Muscle layer of colon (tissue), 2 donors: ENCODE results near the gene ATPAF1.
A peak's percentile ranks its signal among the peaks of the same experiment; 100 is the strongest.
"Not testable (repeated sequence)": the region's sequence is repeated elsewhere in the genome, so short reads cannot be mapped to it uniquely, and the experiment has no call there.

Source experiments
- H3K27ac ChIP-seq: one replicate; pipeline ENCODE4 v1.7.0; 2013; ENCODE audit warnings: low read depth, mild to moderate bottlenecking, low read length, moderate library complexity
- H3K27me3 ChIP-seq, 2 donors: one replicate each; pipeline ENCODE4 v1.7.0; 2013; ENCODE audit warnings: low read length in 2 of 2, mild to moderate bottlenecking in 2 of 2; ENCODE audit not compliant: insufficient read depth in 2 of 2, control insufficient read depth in 1 of 2
- H3K36me3 ChIP-seq: one replicate; pipeline ENCODE4 v1.7.0; 2013; ENCODE audit warnings: mild to moderate bottlenecking, low read length; ENCODE audit not compliant: insufficient read depth
- H3K4me1 ChIP-seq: one replicate; pipeline ENCODE4 v1.7.0; 2013; ENCODE audit warnings: mild to moderate bottlenecking, low read length; ENCODE audit not compliant: insufficient read depth
- H3K4me3 ChIP-seq, 2 donors: one replicate each; pipeline ENCODE4 v1.7.0; 2013; ENCODE audit warnings: low read length in 2 of 2, low read depth in 1 of 2, mild to moderate bottlenecking in 1 of 2, moderate library complexity in 1 of 2
- H3K9ac ChIP-seq: one replicate; pipeline ENCODE4 v1.7.0; 2013; ENCODE audit warnings: low read length
- H3K9me3 ChIP-seq: one replicate; pipeline ENCODE4 v1.7.0; 2013; ENCODE audit warnings: mild to moderate bottlenecking, low read length
- donor health status: abdominal sarcoma.
- donor health status: Adenocarcinoma of cecum.

ATPAF1 gene

GRCh38 chr1:46667782-46668760, at the start of gene ATPAF1:
TSS of gene ATPAF1 (minus strand) at chr1:46668364. CDS start at chr1:46668322, 42 bp downstream.
- H3K27me3 ChIP-seq: no peaks in the 10 kb centered on the region
- H3K4me3 ChIP-seq: peak within 1 kb of the TSS; percentile 84 to 98
- peak within 1 kb of the TSS; percentile 89 for H3K27ac ChIP-seq
- H3K36me3 ChIP-seq: peaks cover 18% of the 10 kb centered on the region
- peak within 1 kb of the TSS; percentile 83 for H3K9ac ChIP-seq
- H3K9me3 ChIP-seq: no peaks in the 10 kb centered on the region
- peaks cover 22% of the 10 kb centered on the region for H3K4me1 ChIP-seq

GRCh38 chr1:46717654-46718053, 49.5 kb upstream of the ATPAF1 start:
- Histone ChIP-seq H3K4me3 (peak overlapping the region in 1 of 2 donors; percentile 84), H3K4me1 (peaks cover 27% of the 10 kb centered on the region), H3K9ac (peak overlapping the region; percentile 52), H3K27me3 (no peaks in the 10 kb centered on the region), H3K36me3 (peaks cover 22% of the 10 kb centered on the region), H3K9me3 (no peaks in the 10 kb centered on the region), H3K27ac (no peak overlapping the region)

- Histone ChIP-seq H3K27ac (no peak overlapping the region), H3K9ac (no peak overlapping the region), H3K9me3 (no peaks in the 10 kb centered on the region), H3K4me1 (peaks cover 27% of the 10 kb centered on the region), H3K36me3 (peaks cover 22% of the 10 kb centered on the region), H3K27me3 (no peaks in the 10 kb centered on the region), H3K4me3 (no peak overlapping the region)
Observed at GRCh38 chr1:46714976-46715375, 46.8 kb upstream of the ATPAF1 start.

- no peaks in the 10 kb centered on the region for H3K9me3 ChIP-seq
- H3K4me1 ChIP-seq: no peaks in the 10 kb centered on the region
- no peak overlapping the region for H3K9ac ChIP-seq
- H3K27ac ChIP-seq: no peak overlapping the region
- no peaks in the 10 kb centered on the region for H3K27me3 ChIP-seq
- peaks cover 45% of the 10 kb centered on the region for H3K36me3 ChIP-seq
- no peak overlapping the region for H3K4me3 ChIP-seq
Observed at GRCh38 chr1:46708121-46708520, 40.0 kb upstream of the ATPAF1 start.

- no peaks in the 10 kb centered on the region for H3K4me1 ChIP-seq
- H3K4me3 ChIP-seq: no peak overlapping the region
- peaks cover 51% of the 10 kb centered on the region for H3K36me3 ChIP-seq
- H3K27me3 ChIP-seq: no peaks in the 10 kb centered on the region
- no peak overlapping the region for H3K9ac ChIP-seq
- H3K27ac ChIP-seq: no peak overlapping the region
- H3K9me3 ChIP-seq: no peaks in the 10 kb centered on the region
Observed at GRCh38 chr1:46705408-46705807, 37.2 kb upstream of the ATPAF1 start.

- no peaks in the 10 kb centered on the region for H3K27me3 ChIP-seq
- no peak overlapping the region for H3K27ac ChIP-seq
- H3K36me3 ChIP-seq: peaks cover 51% of the 10 kb centered on the region
- no peaks in the 10 kb centered on the region for H3K4me1 ChIP-seq
- H3K9me3 ChIP-seq: no peaks in the 10 kb centered on the region
- no peak overlapping the region for H3K4me3 ChIP-seq
- H3K9ac ChIP-seq: no peak overlapping the region
Observed at GRCh38 chr1:46703927-46704641, 35.9 kb upstream of the ATPAF1 start.

- no peak overlapping the region for H3K4me3 ChIP-seq
- H3K9ac ChIP-seq: no peak overlapping the region
- H3K27ac ChIP-seq: no peak overlapping the region
- H3K36me3 ChIP-seq: peaks cover 42% of the 10 kb centered on the region
- H3K27me3 ChIP-seq: no peaks in the 10 kb centered on the region
- H3K9me3 ChIP-seq: no peaks in the 10 kb centered on the region
- H3K4me1 ChIP-seq: peaks cover 12% of the 10 kb centered on the region
Observed at GRCh38 chr1:46699666-46700065, 31.5 kb upstream of the ATPAF1 start.

- H3K4me3 ChIP-seq: no peak overlapping the region
- peaks cover 30% of the 10 kb centered on the region for H3K4me1 ChIP-seq
- no peaks in the 10 kb centered on the region for H3K27me3 ChIP-seq
- H3K36me3 ChIP-seq: peaks cover 24% of the 10 kb centered on the region
- H3K9ac ChIP-seq: no peak overlapping the region
- no peaks in the 10 kb centered on the region for H3K9me3 ChIP-seq
- no peak overlapping the region for H3K27ac ChIP-seq
Observed at GRCh38 chr1:46697053-46697452, 28.9 kb upstream of the ATPAF1 start.

- H3K9ac ChIP-seq, H3K9me3 ChIP-seq, H3K4me3 ChIP-seq, H3K27me3 ChIP-seq, H3K27ac ChIP-seq: not testable (repeated sequence)
- Histone ChIP-seq H3K36me3 (peaks cover 40% of the 10 kb centered on the region), H3K4me1 (peaks cover 32% of the 10 kb centered on the region)
Observed at GRCh38 chr1:46694676-46695075, 26.5 kb upstream of the ATPAF1 start.

GRCh38 chr1:46692811-46693770, 24.9 kb upstream of the ATPAF1 start:
- no peak overlapping the region for H3K4me3 ChIP-seq
- H3K9me3 ChIP-seq: no peaks in the 10 kb centered on the region
- peaks cover 49% of the 10 kb centered on the region for H3K36me3 ChIP-seq
- H3K27me3 ChIP-seq: no peaks in the 10 kb centered on the region
- H3K27ac ChIP-seq: no peak overlapping the region
- H3K4me1 ChIP-seq: peaks cover 31% of the 10 kb centered on the region
- no peak overlapping the region for H3K9ac ChIP-seq
